GM18502 (cell line): ENCODE data around the gene SEMA4B.
"Not testable (repeated sequence)": the region's sequence is repeated elsewhere in the genome, so short reads cannot be mapped to it uniquely, and the experiment has no call there.

Source experiments
- ATAC-seq: cut with Tn5 transposase; IDR thresholded peaks from one replicate; pipeline ENCODE4 v1.9.1; 2021; ENCODE audit warnings: mild to moderate bottlenecking; ENCODE audit not compliant: unreplicated experiment, poor library complexity

The SEMA4B gene

GRCh38 chr15:90243943-90244639 lies 43.0 kb downstream of the SEMA4B start:
- no peak for ATAC-seq

DNA sequence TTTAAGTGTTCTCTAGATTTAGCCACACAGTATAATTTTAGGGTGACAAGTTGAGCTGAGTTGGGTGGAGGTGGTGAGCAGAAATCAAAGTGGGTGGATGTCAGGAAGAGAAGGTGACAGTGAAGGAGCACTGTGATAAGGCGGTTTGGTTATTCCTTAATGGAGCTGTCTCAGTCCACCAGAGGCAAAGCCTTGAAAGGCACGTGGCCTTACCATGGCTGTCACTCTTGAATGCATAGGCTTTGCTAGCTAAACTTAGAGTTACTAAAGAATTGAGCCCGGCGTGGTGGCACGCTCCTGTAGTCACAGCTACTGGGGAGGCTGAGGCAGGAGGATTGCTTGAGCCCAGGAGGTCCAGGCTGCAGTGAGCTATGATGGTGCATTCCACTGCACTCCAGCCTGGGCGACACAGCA lies 47.7 kb downstream of the SEMA4B start:
- no peak for ATAC-seq

DNA sequence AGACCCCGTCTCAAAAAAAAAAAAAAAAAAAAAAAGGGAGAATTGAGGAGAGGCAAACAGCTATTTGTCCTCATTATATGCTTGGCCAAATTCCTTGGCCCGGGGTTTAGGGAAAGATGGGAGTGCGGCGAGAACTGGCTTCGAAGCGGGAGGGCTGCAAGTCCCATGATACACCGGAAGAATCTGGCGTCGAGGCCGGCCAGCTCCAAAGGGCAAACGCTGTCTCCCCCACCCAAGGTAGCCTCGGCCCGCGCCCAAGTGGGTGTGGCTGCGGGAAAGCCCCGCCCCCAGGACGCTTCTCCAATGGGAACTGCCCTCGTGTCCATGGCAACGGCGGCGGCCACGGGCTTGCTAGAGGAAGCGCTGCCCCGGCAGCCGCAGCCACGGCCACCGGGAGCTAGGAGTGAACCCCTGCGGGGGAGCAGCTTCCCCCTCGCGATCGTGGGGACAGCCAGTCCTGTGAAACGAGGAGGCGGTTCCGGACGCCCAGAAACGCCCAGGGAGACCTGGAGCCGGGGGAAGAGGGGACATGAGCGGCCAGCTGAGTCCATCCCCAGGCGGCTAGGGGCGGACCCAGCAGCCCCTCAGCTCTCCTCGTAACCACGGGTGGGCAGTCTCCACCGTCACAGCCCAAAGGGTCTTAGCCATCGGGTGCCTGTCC lies 48.2 kb downstream of the SEMA4B start, which contains the start of gene TTLL13:
TTLL13 (plus strand) TSS at position 354 of the 661 bp plus-strand sequence. CDS start 1,075 bp downstream, outside the sequence.
- peak; percentile 68 for ATAC-seq

DNA sequence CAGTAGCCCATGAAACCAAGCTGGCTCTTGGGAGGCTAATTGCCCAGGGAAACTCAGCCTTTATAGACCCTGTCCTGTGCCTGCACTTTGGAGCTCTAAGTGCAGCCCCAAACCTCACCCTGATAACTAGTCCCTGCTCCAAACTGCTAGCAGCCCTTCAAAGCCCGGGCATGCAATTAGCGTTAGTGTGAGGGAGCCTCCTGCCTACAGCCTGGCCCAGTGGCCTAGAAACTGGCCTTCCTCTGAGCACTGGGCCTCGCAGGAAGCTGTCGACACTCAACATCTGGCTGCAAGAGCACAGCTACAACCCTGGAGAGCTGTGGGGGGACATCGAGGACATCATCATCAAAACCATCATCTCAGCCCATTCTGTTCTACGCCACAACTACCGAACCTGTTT lies 56.6 kb downstream of the SEMA4B start:
- no peak for ATAC-seq

- ATAC-seq, result peak; percentile 75
Observed at GRCh38 chr15:90259524-90259923, 58.4 kb downstream of the SEMA4B start.

DNA sequence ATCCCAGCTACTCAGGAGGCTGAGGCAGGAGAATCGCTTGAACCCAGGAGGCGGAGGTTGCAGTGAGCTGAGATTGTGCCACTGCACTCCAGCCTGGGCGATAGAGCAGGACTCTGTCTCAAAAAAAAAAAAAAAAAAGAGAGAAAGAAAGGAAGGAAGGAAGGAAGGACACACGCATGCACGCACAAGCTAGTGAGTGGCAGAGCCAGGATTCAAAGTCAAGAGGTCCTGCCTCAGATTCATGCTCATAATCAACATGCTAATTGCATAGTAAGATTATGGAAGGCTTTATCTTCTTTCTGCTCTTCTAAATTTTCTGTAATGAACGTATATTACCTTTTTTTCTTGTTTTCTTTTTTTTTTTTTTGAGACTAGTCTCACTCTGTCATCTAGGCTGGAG lies 59.6 kb downstream of the SEMA4B start:
- ATAC-seq, result not testable (repeated sequence)

DNA sequence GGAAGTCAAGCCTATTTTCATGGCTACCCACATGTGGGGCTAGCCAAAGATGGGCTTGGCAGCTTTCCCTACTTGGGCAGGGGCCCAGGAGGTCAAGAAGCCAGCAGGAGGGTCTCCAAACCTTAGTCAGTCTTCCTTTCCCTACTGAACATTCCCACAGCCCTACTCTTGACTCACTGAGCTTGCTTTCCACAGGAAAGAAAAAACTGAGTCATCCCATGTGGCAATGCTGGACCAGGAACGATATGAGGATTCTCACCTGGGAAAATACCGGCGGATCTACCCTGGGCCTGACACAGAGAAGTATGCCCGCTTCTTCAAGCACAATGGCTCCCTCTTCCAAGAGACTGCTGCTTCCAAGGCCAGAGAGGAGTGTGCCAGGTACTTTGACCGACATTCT lies 60.7 kb downstream of the SEMA4B start:
- ATAC-seq, result no peak

DNA sequence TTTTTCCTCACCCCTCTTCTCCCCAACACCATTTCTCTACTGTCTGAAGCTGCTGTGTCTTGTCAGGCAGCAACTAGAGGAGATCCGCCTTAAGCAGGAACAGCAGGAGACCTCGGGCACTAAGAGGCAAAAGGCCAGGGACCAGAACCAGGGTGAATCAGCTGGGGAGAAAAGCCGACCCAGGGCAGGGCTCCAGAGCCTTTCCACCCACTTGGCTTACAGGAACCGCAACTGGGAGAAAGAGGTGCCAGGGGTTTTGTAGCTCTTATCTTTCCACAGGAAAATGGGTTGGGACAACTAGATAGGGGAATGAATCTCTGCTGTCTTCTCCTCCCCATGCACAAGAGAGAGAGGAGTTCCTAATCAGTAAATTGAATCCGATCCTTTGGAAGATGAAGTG lies 61.3 kb downstream of the SEMA4B start:
- ATAC-seq, result no peak

DNA sequence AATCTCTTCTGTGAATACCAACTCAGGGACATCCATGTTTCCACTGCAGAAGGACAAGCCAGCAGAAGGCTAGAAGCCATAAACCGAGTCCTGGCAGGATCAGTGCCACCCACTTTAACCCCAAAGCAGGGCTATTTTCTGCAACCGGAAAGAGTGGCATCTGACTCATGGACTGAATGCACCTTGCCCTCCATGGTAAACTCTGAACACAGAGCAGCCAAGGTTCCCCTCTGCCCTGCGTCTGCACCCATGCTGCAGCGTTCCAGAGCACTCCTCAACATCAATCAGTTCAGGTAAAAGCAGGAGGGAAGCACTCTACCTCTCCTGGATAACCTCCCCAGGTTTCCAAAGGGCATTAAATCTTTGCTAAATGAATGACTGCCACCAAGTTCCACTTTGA lies 63.5 kb downstream of the SEMA4B start:
- ATAC-seq, result no peak

DNA sequence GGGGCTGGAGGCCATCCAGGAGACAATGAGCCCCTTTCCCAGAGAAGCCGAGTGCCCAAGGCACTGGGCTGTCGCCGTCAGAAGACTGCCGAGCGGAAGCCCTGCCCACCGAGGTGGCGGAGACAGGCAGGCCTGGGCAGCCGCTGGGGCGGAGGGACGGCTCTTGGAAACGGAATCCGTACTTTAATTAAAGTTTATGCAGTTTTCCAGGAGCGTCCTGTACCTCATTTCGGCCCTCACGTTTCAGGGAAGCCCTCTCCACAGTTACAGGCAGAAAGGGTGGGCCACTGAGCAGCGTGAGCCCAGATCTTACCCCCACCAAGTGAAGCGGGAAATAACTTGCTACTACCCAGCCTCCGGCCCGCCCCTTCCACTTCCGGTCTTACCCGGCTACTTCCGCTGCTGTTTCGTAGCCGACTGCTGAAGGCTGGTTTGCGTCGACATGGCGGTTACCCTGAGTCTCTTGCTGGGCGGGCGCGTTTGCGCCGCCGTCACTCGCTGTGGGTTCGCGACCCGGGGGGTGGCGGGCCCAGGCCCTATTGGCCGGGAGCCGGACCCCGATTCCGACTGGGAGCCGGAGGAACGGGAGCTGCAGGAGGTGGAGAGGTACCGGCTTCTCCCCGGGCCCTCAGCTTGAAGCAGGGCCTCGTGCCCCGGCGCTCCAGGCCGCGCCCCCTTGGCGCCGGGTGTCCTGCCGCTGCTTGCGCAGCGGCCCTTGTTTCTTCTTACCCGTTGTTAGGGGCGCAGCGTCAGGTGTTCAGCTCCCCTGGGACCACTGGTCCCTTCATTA lies 64.3 kb downstream of the SEMA4B start, which contains the start of gene NGRN:
NGRN (plus strand) TSS at position 402 of the 790 bp plus-strand sequence; CDS start at position 443, 41 bp downstream.
- peak; percentile 96 for ATAC-seq

DNA sequence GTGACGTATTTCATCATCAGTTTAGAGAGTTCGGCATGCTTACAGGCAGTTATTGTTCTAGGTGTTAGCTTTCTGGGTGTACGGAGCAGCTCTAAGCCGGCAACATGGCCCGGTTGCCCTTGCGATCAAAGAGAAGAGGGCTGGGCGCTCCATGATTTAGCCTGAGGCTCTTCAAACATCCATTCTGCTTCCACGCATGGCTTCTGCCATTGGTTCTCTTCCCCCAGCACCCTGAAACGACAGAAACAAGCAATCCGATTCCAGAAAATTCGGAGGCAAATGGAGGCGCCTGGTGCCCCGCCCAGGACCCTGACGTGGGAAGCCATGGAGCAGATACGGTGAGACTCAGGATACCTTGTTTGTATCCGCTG lies 64.9 kb downstream of the SEMA4B start:
- ATAC-seq, result peak; percentile 15

DNA sequence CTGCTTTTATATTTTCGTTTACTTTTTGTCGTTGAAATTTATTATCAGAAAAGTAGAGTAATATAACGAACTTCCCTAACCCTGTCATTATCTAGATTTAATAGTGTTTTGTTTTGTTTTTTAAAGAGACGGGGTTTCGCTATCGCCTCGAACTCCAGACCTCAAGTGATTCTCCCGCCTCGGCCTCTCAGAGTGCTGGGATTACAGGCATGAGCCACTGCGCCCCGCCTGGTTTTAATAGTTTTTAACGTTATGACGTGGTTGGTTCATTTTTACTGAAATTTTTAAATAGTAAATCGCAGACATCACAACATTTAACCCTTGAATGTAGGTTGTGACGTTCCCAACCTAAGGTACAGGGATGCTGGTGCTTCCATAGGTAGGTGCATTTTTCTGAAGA lies 65.4 kb downstream of the SEMA4B start:
- no peak for ATAC-seq

- no peak for ATAC-seq
Observed at GRCh38 chr15:90268415-90268814, 67.3 kb downstream of the SEMA4B start.

DNA sequence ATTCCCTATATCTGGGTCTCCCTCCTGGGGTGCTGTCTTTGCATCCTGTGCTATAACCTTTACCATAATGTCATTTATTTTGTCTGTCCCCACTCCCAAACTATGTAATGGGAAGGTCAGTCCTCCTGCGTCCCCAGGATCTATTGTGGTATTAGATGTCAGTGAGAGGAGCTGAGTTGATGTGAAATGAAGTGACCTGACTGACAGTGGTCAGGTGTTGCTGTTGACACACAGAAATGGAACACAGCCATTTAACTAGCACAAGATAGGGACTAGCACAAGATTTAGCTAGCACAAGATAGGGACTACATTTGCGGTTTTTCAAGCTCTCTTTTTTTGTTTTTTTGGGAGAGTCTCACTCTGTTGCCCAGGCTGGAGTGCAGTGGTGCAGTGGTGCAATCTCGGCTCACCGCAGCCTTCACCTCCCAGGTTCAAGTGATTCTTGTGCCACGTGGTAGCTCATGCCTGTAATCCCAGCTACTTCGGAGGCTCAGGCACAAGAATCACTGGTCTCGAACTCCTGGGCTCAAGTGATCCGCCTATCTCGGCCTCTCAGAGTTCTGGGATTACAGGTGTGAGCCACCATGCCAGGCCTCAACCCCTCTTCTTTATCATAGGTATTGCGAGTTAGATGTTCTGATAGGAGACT lies 69.5 kb downstream of the SEMA4B start:
- no peak for ATAC-seq

GRCh38 chr15:90271459-90272166 lies 70.5 kb downstream of the SEMA4B start:
- no peak for ATAC-seq

- not testable (repeated sequence) for ATAC-seq
Observed at GRCh38 chr15:90278467-90278866, 77.3 kb downstream of the SEMA4B start.
